H1 (cell line): ENCODE measurements around the gene CS. TPM values are rescaled to one million over a fixed set of nuclear protein-coding genes. Genes with fewer than 3 reads are reported as not detected.

Source experiments
- ATF3 ChIP-seq: IDR thresholded peaks from 2 replicates; pipeline ENCODE4 v1.6.1; 2011; ENCODE audit warnings: low read depth, mild to moderate bottlenecking, low read length; ENCODE audit not compliant: insufficient read depth
- CHD2 ChIP-seq: IDR thresholded peaks from 2 replicates; pipeline ENCODE4 v1.6.1; 2012; ENCODE audit warnings: low read length, improper control_type of control experiment
- CREB1 ChIP-seq: IDR thresholded peaks from 2 replicates; pipeline ENCODE4 v1.6.1; 2012; ENCODE audit warnings: inconsistent platforms
- E2F6 ChIP-seq: IDR thresholded peaks from 2 replicates; pipeline ENCODE4 v1.6.1; 2012; ENCODE audit warnings: inconsistent platforms
- EP300 ChIP-seq, 2 experiments: IDR thresholded peaks; 1 replicate in 1 of 2; 2 replicates in 1 of 2; pipeline ENCODE4 v1.6.1; 2011 to 2012; ENCODE audit warnings: low read depth in 2 of 2, low read length in 2 of 2, mild to moderate bottlenecking in 2 of 2, borderline replicate concordance in 1 of 2, inconsistent platforms in 1 of 2, moderate library complexity in 1 of 2
- GABPA ChIP-seq: IDR thresholded peaks from 2 replicates; pipeline ENCODE4 v1.6.1; 2011; ENCODE audit warnings: mild to moderate bottlenecking, low read length, moderate library complexity, borderline replicate concordance; ENCODE audit not compliant: insufficient read depth
- HDAC2 ChIP-seq, 2 experiments: fragments of 300-600 bp in 1 of 2; sonication (generic) in 1 of 2; IDR thresholded peaks; 2 replicates each; pipeline ENCODE4 v1.6.1; 2011 to 2012; ENCODE audit warnings: low read depth in 2 of 2, low read length in 2 of 2, mild to moderate bottlenecking in 2 of 2, moderate library complexity in 2 of 2, borderline replicate concordance in 1 of 2, inconsistent platforms in 1 of 2
- JUN ChIP-seq: IDR thresholded peaks from 2 replicates; pipeline ENCODE4 v1.6.1; 2011; ENCODE audit warnings: low read depth, mild to moderate bottlenecking, improper control_type of control experiment, low read length
- KDM1A ChIP-seq: fragments of 200-600, 300-600 bp; sonication (generic); IDR thresholded peaks from 2 replicates; pipeline ENCODE4 v1.7.1; 2016; ENCODE audit warnings: mild to moderate bottlenecking, low read length, borderline replicate concordance
- KDM4A ChIP-seq: IDR thresholded peaks from one replicate; pipeline ENCODE4 v1.7.1; 2012; ENCODE audit warnings: low read depth, mild to moderate bottlenecking, moderate library complexity, low read length, inconsistent platforms; ENCODE audit not compliant: severe bottlenecking
- MAFK ChIP-seq: IDR thresholded peaks from 2 replicates; pipeline ENCODE4 v1.6.1; 2012; ENCODE audit warnings: low read depth, mild to moderate bottlenecking, improper control_type of control experiment, low read length
- NANOG ChIP-seq: IDR thresholded peaks from 2 replicates; pipeline ENCODE4 v1.6.1; 2011; ENCODE audit warnings: low read length, low read depth, mild to moderate bottlenecking, inconsistent platforms; ENCODE audit not compliant: insufficient read depth, poor library complexity, severe bottlenecking
- NRF1 ChIP-seq: IDR thresholded peaks from 2 replicates; pipeline ENCODE4 v1.6.1; 2011; ENCODE audit warnings: mild to moderate bottlenecking, low read depth, low read length, improper control_type of control experiment
- PHF8 ChIP-seq: fragments of 200-600 bp; sonication (generic); conservative IDR thresholded peaks from 2 replicates; pipeline ENCODE4 v1.7.1; 2012; ENCODE audit warnings: low read depth, mild to moderate bottlenecking, inconsistent platforms, low read length, moderate library complexity
- RAD21 ChIP-seq, 2 experiments: IDR thresholded peaks in 1 of 2; conservative IDR thresholded peaks in 1 of 2; 2 replicates each; pipeline ENCODE4 v1.6.1; 2011; ENCODE audit warnings: low read depth in 2 of 2, low read length in 2 of 2, improper control_type of control experiment in 1 of 2, inconsistent platforms in 1 of 2, mild to moderate bottlenecking in 1 of 2, moderate library complexity in 1 of 2
- SAP30 ChIP-seq: fragments of 300-600 bp; sonication (generic); IDR thresholded peaks from 2 replicates; pipeline ENCODE4 v1.7.1; 2012; ENCODE audit warnings: low read length, moderate library complexity, mild to moderate bottlenecking, inconsistent platforms; ENCODE audit not compliant: insufficient read depth, insufficient replicate concordance
- SP1 ChIP-seq: IDR thresholded peaks from 2 replicates; pipeline ENCODE4 v1.6.1; 2011; ENCODE audit warnings: low read depth, low read length
- SRF ChIP-seq: IDR thresholded peaks from 2 replicates; pipeline ENCODE4 v1.6.1; 2011; ENCODE audit warnings: mild to moderate bottlenecking, low read depth, low read length, moderate library complexity
- TEAD4 ChIP-seq: IDR thresholded peaks from 2 replicates; pipeline ENCODE4 v1.6.1; 2012; ENCODE audit warnings: low read depth, low read length, inconsistent platforms, mixed read lengths
- YY1 ChIP-seq: IDR thresholded peaks from 2 replicates; pipeline ENCODE4 v1.6.1; 2011; ENCODE audit warnings: low read depth, mild to moderate bottlenecking, low read length
- polyA plus RNA-seq, 7 experiments: library from polyadenylated mRNA; depleted of rRNA in 3 of 7; stranded (reverse) in 5 of 7; unstranded in 2 of 7; fragments of >200 nt in 5 of 7; fragments of 200-250 nt in 2 of 7; gene quantifications; 1 replicate in 5 of 7; 2 replicates in 1 of 7; 4 replicates in 1 of 7; pipeline versions ENCODE4 v1.2.1 to v1.2.3, GENCODE V29; 2011 to 2013; ENCODE audit warnings: missing spikeins in 2 of 7, mixed read lengths in 2 of 7
- total RNA-seq: library from RNA; stranded (reverse); fragmentation: NEBNext Ultra II Directional; extraction: Animal tissue kit (Norgen Biotek cat#: 25700); gene quantifications from 2 replicates; pipeline ENCODE4 v1.2.1, GENCODE V29; 2021
- TF ChIP-seq, protein P1 (sequence below): IDR thresholded peaks from 2 replicates; pipeline ENCODE4 v1.6.1; 2012; ENCODE audit warnings: inconsistent platforms

The CS gene
- total and polyA plus RNA-seq, 2 of the 8 experiments (the other 6 are each of a cell fraction or from before 2014, with no cell fraction given): 96.6 to 238 TPM

GRCh38 chr12:56258068-56258819 lies 41.9 kb downstream of the CS start, which contains the start of gene ANKRD52 (continued):
- peak; percentile 77 for TF ChIP-seq KDM4A
- TF ChIP-seq NANOG: peak; percentile 2
- TF ChIP-seq, protein P1, sequence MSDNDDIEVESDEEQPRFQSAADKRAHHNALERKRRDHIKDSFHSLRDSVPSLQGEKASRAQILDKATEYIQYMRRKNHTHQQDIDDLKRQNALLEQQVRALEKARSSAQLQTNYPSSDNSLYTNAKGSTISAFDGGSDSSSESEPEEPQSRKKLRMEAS: peak; percentile 5; the same call in 1 of the 2 replicates
- peak; percentile 78 for TF ChIP-seq PHF8
- no peak for TF ChIP-seq TEAD4
- peak in 1 of 2 experiments; percentile 13; a peak in 1 of 4 replicates for TF ChIP-seq HDAC2 (IDR thresholded peaks at IDR 0.05; ENCODE audit: borderline replicate concordance in 1 of 2, low read depth in 2 of 2, low read length in 2 of 2)
- peak; percentile 67 for TF ChIP-seq SAP30
- TF ChIP-seq SP1: no peak; the same call in 1 of the 2 replicates
- TF ChIP-seq EP300 (IDR thresholded peaks at IDR 0.05; ENCODE audit: borderline replicate concordance in 1 of 2, low read depth in 2 of 2, low read length in 2 of 2): peak in 1 of 2 experiments; percentile 23; a peak in 1 of 3 replicates
- TF ChIP-seq ATF3: no peak
- no peak for TF ChIP-seq SRF
- peak in 1 of 2 experiments; percentile 38; a peak in 2 of 4 replicates for TF ChIP-seq RAD21 (IDR thresholded peaks at IDR 0.05 in 1 of 2, conservative IDR thresholded peaks at IDR 0.05 in 1 of 2; ENCODE audit: low read depth in 2 of 2, low read length in 2 of 2)
- no peak for TF ChIP-seq KDM1A
- TF ChIP-seq JUN: no peak
- no peak for TF ChIP-seq E2F6
- TF ChIP-seq NRF1: no peak
- TF ChIP-seq YY1: peak; percentile 10; the same call in 1 of the 2 replicates
- TF ChIP-seq CREB1: 0 out of 2 replicates have a peak, but pooled peaks have one; percentile 5
- TF ChIP-seq MAFK: no peak
- TF ChIP-seq CHD2: no peak
- TF ChIP-seq GABPA: peak; percentile 28; the same call in 1 of the 2 replicates
